ENCODE results near the gene SLC25A33. TPM values are rescaled to one million over a fixed set of nuclear protein-coding genes. Genes with fewer than 3 reads are reported as not detected.

The SLC25A33 gene
- total RNA-seq, 6 donors from 2014 or later: 2.1 to 13.2 (median 4.6) TPM

- no peak for ATAC-seq (ENCODE audit: low FRiP score in 2 of 2)
- TF ChIP-seq POLR2AphosphoS5 (IDR thresholded peaks at IDR 0.05): no peak
- no peak for TF ChIP-seq CTCF (IDR thresholded peaks at IDR 0.05)
- no peak for TF ChIP-seq POLR2A (IDR thresholded peaks at IDR 0.05)
- TF ChIP-seq EP300 (IDR thresholded peaks at IDR 0.05): no peak
- no peaks in the 10 kb centered on the region for H3K9me3 ChIP-seq
- peak overlapping the region in 1 of 4 donors; percentile 16 for H3K4me3 ChIP-seq
- no peaks in the 10 kb centered on the region for H3K27me3 ChIP-seq
- 52 to 55% methylated on average over 8 to 9 of the region's 9 CpGs for WGBS, 2 donors
- peaks cover 26 to 53% (median 28%) of the 10 kb centered on the region in 4 donors for H3K4me1 ChIP-seq
- H3K36me3 ChIP-seq: peaks cover 0 to 6% (median 0%) of the 10 kb centered on the region in 4 donors
- peak overlapping the region; percentile 38 to 68 (median 49) for H3K27ac ChIP-seq
- DNase-seq: peak in 1 of 2 donors; percentile 70
Observed at GRCh38 chr1:9593147-9593491, 53.9 kb downstream of the SLC25A33 start.

GRCh38 chr1:9593492-9594465 is 54.5 kb downstream of the SLC25A33 start:
- Histone ChIP-seq H3K4me3 (peak overlapping the region in 1 of 4 donors; percentile 16), H3K36me3 (peaks cover 0 to 13% (median 6%) of the 10 kb centered on the region in 4 donors), H3K27ac (peak overlapping the region; percentile 38 to 68 (median 49)), H3K9me3 (no peaks in the 10 kb centered on the region), H3K4me1 (peaks cover 26 to 51% (median 27%) of the 10 kb centered on the region in 4 donors), H3K27me3 (no peaks in the 10 kb centered on the region)
- TF ChIP-seq EP300 (IDR thresholded peaks at IDR 0.05) (no peak), CTCF (IDR thresholded peaks at IDR 0.05) (peak in 2 of 6 experiments; percentile 5 to 24), POLR2AphosphoS5 (IDR thresholded peaks at IDR 0.05) (no peak), POLR2A (IDR thresholded peaks at IDR 0.05) (no peak)
- 52 to 74% methylated on average over 9 to 25 of the region's 25 CpGs for WGBS, 2 donors
- ATAC-seq (ENCODE audit: low FRiP score in 2 of 2) (peak; percentile 13 to 34), DNase-seq (peak; percentile 59 to 67)

GRCh38 chr1:9594471-9595155 is 55.3 kb downstream of the SLC25A33 start:
- ATAC-seq (ENCODE audit: low FRiP score in 2 of 2) (no peak), DNase-seq (peak in 1 of 2 donors; percentile 62)
- Histone ChIP-seq H3K27ac (no peak overlapping the region), H3K4me1 (peaks cover 20 to 46% (median 24%) of the 10 kb centered on the region in 4 donors), H3K36me3 (peaks cover 0 to 21% (median 9%) of the 10 kb centered on the region in 4 donors), H3K4me3 (no peak overlapping the region), H3K9me3 (no peaks in the 10 kb centered on the region), H3K27me3 (no peaks in the 10 kb centered on the region)
- 94 to 97% methylated on average over 8 to 16 of the region's 20 CpGs for WGBS, 2 donors
- TF ChIP-seq POLR2A (IDR thresholded peaks at IDR 0.05): no peak

- ATAC-seq (ENCODE audit: low FRiP score in 2 of 2) (no peak), DNase-seq (peak in 1 of 2 donors; percentile 56)
- Histone ChIP-seq H3K27me3 (no peaks in the 10 kb centered on the region), H3K4me3 (no peak overlapping the region), H3K9me3 (no peaks in the 10 kb centered on the region), H3K27ac (no peak overlapping the region), H3K36me3 (peaks cover 0 to 29% (median 11%) of the 10 kb centered on the region in 4 donors), H3K4me1 (peaks cover 13 to 38% (median 18%) of the 10 kb centered on the region in 4 donors)
- 85 to 86% methylated on average over 7 to 12 of the region's 17 CpGs for whole genome bisulfite sequencing, 2 donors
- TF ChIP-seq POLR2AphosphoS5 (IDR thresholded peaks at IDR 0.05): no peak
- no peak for TF ChIP-seq CTCF (IDR thresholded peaks at IDR 0.05)
- no peak for TF ChIP-seq EP300 (IDR thresholded peaks at IDR 0.05)
- no peak for TF ChIP-seq POLR2A (IDR thresholded peaks at IDR 0.05)
Observed at GRCh38 chr1:9595156-9595967, 56.1 kb downstream of the SLC25A33 start.
